ENCODE results near the gene SH2D6.
"Not testable (repeated sequence)": the region's sequence is repeated elsewhere in the genome, so short reads cannot be mapped to it uniquely, and the experiment has no call there.

Gene SH2D6

GRCh38 chr2:85439025-85439472, 20.5 kb downstream of the SH2D6 start:
- H3K4me3 ChIP-seq (IDR thresholded peaks at IDR 0.05; ENCODE audit: insufficient read depth, low read depth, low read length): no peak overlapping the region
- H3K36me3 ChIP-seq (ENCODE audit: insufficient read depth): no peaks in the 10 kb centered on the region
- peak overlapping the region; percentile 75; the same call in 1 of the 2 replicates for H2AFZ ChIP-seq (ENCODE audit: low read depth)
- TF ChIP-seq CTCF (conservative IDR thresholded peaks at IDR 0.05; ENCODE audit: low read depth, low read length): no peak
- peaks cover 20% of the 10 kb centered on the region for H3K4me1 ChIP-seq (ENCODE audit: low read depth, poor library complexity, severe bottlenecking)
- peak overlapping the region; percentile 60; the same call in 1 of the 2 replicates for H3K4me2 ChIP-seq
- H3K79me2 ChIP-seq (ENCODE audit: insufficient read depth, low read depth): no peaks in the 10 kb centered on the region
- no peaks in the 10 kb centered on the region for H3K27me3 ChIP-seq (ENCODE audit: insufficient read depth, low read depth)
- H3K27ac ChIP-seq: no peak overlapping the region
- no peaks in the 10 kb centered on the region for H4K20me1 ChIP-seq (ENCODE audit: insufficient read depth)
- no peak overlapping the region for H3K9ac ChIP-seq

GRCh38 chr2:85439569-85439968, 21.1 kb downstream of the SH2D6 start:
- not testable (repeated sequence) for H3K79me2 ChIP-seq (ENCODE audit: insufficient read depth, low read depth); H3K4me2 ChIP-seq; H3K27ac ChIP-seq; H3K36me3 ChIP-seq (ENCODE audit: insufficient read depth); H4K20me1 ChIP-seq (ENCODE audit: insufficient read depth); H3K9ac ChIP-seq; H2AFZ ChIP-seq (ENCODE audit: low read depth); H3K4me3 ChIP-seq (IDR thresholded peaks at IDR 0.05; ENCODE audit: insufficient read depth, low read depth, low read length); H3K27me3 ChIP-seq (ENCODE audit: insufficient read depth, low read depth)
- peaks cover 20% of the 10 kb centered on the region for H3K4me1 ChIP-seq (ENCODE audit: low read depth, poor library complexity, severe bottlenecking)

GRCh38 chr2:85439986-85440385, 21.5 kb downstream of the SH2D6 start:
- no peak overlapping the region for H3K27ac ChIP-seq
- H3K36me3 ChIP-seq (ENCODE audit: insufficient read depth): no peaks in the 10 kb centered on the region
- no peak overlapping the region for H3K4me3 ChIP-seq (IDR thresholded peaks at IDR 0.05; ENCODE audit: insufficient read depth, low read depth, low read length)
- no peak overlapping the region for H3K9ac ChIP-seq
- H4K20me1 ChIP-seq (ENCODE audit: insufficient read depth): no peaks in the 10 kb centered on the region
- H2AFZ ChIP-seq (ENCODE audit: low read depth): no peak overlapping the region
- peaks cover 21% of the 10 kb centered on the region for H3K4me1 ChIP-seq (ENCODE audit: low read depth, poor library complexity, severe bottlenecking)
- no peak overlapping the region for H3K4me2 ChIP-seq
- H3K79me2 ChIP-seq (ENCODE audit: insufficient read depth, low read depth): no peaks in the 10 kb centered on the region
- H3K27me3 ChIP-seq (ENCODE audit: insufficient read depth, low read depth): no peaks in the 10 kb centered on the region
- no peak for TF ChIP-seq CTCF (conservative IDR thresholded peaks at IDR 0.05; ENCODE audit: low read depth, low read length)

- Histone ChIP-seq H3K4me2 (no peak overlapping the region), H2AFZ (ENCODE audit: low read depth) (no peak overlapping the region)
Measured at GRCh38 chr2:85440729-85441128, 22.2 kb downstream of the SH2D6 start.

More at GRCh38 chr2:85440729-85441128, 22.2 kb downstream of the SH2D6 start:
- Histone ChIP-seq H3K36me3 (ENCODE audit: insufficient read depth) (no peaks in the 10 kb centered on the region), H3K4me1 (ENCODE audit: low read depth, poor library complexity, severe bottlenecking) (peaks cover 28% of the 10 kb centered on the region), H3K27me3 (ENCODE audit: insufficient read depth, low read depth) (no peaks in the 10 kb centered on the region), H3K9ac (no peak overlapping the region), H3K79me2 (ENCODE audit: insufficient read depth, low read depth) (no peaks in the 10 kb centered on the region), H3K4me3 (IDR thresholded peaks at IDR 0.05; ENCODE audit: insufficient read depth, low read depth, low read length) (no peak overlapping the region), H4K20me1 (ENCODE audit: insufficient read depth) (no peaks in the 10 kb centered on the region), H3K27ac (no peak overlapping the region)
- TF ChIP-seq CTCF (conservative IDR thresholded peaks at IDR 0.05; ENCODE audit: low read depth, low read length): no peak
